NCI-H1694 treated with DMSO at 0.1 percent for 48 hours (cell line): Measurements from ENCODE around the gene FADS2.

ENCODE experiments used
- DNase-seq: peaks from one replicate; lab custom pipeline; 2025; lab: John Stamatoyannopoulos, UW

The FADS2 gene

GRCh38 chr11:61795876-61796526, 32.1 kb upstream of the FADS2 start:
- DNase-seq = no peak

- DNase-seq = peak; percentile 53
Measured at GRCh38 chr11:61797263-61797944, 30.7 kb upstream of the FADS2 start.

- DNase-seq = no peak
Measured at GRCh38 chr11:61799665-61800284, 28.3 kb upstream of the FADS2 start.

DNA sequence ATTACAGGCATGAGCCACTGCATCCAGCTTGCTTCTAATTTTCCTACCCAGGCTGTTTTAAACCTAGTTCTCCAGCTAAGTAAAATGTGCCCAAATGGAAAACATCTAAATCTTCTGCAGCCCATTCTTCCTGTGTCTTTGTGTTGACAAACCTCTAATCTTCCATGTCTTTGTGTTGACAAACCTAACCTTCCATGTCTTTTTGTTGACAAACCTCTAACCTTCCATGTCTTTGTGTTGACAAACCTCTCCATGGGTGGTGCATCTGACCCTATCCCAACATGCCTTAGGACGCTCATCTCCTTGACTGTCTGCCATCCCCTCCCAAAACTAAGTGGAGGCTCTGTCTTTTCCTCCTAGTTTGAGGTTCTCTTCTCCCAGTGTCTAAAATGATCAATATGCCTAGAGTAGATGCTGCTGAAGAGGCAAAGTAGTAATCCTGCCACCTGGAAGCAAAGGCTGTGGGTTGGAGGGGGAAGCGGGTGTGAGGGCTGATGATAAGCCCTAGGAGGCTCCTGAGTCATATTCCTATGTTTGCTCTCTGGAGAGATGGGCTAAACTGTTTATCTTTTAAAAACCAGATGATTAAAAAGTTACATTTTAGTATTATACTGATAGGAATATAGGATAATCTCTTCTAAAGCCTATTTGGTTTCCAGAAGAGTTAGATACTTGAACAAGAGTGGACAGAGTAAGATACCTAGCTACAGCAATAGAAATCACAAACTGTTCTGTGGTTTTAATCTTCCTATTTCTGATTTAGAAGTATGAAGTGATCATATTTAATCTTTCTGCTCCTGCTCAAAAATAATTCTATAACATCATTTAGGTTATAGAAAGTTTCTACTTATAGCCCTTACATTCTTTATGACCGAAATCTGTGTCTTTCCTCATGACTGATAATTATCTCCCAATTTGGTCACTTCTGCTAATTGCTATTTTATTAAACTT, 27.5 kb upstream of the FADS2 start:
- no peak for DNase-seq

DNA sequence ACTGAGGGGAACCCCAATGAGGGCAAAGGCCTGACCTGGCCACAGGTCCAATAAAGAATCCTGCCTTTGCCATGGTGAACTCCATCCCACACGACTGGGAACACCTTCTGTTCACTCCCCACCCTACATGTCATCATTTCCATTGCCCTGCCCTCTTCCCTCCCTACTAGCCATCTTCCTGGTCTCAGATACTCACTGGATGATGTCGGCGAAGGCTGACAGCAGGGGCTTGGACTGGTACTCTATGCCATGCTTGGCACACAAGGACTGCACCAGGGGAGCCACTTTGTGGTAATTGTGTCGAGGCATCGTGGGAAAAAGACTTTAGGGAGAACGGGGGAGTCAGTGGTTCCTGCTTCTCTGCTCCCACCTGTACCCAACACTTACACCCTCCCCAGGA, 25.5 kb upstream of the FADS2 start:
- DNase-seq = no peak

DNA sequence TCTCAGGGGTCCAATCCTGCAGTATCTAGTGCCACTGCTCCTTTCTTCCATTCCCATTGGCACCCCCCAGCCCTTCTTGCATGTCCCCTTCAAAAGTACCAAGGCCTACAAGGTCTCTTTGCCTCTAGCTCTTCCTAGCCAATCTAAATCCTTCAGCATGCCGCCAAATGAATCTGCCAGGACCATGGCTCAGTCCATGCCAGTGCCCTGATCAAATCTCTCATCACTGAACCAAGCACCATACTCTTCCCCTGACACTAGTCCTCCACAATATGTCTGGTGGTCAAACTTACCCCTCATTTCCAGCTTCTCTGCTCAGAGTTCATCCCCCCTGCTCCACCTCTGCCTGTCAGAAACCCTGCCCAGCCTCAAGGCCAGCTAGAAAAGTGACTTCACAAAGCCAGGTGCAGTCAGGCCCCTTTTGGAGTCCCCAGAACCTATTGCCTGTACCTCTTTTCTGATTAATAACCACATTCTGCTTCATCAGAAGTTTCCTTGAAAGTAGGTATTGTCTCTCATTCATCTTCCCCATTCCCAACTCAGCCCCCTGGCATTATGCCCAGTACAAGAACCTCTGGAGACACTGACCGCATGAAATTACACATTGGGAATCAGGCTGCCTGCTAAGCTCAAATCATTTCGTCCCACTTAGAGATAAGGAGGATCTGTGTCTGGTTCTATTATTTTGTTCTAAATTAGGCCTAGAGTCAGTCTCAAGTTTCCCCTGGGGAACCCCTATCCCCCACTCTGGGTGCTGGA, 24.0 kb upstream of the FADS2 start:
- DNase-seq = no peak

- DNase-seq = no peak
Measured at GRCh38 chr11:61805146-61805545, 23.0 kb upstream of the FADS2 start.

GRCh38 chr11:61806785-61807184, 21.3 kb upstream of the FADS2 start:
- DNase-seq = no peak

DNA sequence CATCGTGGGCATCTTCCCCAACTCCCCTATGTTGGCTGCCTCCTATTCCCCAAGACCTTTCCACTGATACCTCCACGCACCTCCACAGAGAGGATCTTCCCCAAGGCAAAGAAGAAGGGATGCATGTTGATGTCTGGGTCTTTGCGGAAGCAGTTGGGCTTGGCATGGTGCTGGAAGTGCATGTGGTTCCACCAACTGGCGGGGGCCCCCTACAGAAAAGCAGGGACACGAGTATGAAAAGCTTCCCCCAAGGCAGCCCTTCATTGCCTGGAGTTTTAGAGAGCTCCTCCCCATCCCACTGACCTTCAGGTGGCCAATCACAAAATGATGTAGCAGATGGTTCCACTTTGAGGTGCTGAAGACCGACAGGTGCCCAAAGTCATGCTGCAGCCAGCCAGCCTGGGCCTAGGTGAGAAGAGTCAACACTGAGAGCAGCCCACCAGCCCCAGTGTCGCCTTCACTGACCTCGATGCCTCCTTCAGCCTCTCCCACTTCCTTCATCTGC, 17.4 kb upstream of the FADS2 start:
- DNase-seq = no peak

GRCh38 chr11:61811831-61812230, 16.3 kb upstream of the FADS2 start:
- DNase-seq = no peak

DNA sequence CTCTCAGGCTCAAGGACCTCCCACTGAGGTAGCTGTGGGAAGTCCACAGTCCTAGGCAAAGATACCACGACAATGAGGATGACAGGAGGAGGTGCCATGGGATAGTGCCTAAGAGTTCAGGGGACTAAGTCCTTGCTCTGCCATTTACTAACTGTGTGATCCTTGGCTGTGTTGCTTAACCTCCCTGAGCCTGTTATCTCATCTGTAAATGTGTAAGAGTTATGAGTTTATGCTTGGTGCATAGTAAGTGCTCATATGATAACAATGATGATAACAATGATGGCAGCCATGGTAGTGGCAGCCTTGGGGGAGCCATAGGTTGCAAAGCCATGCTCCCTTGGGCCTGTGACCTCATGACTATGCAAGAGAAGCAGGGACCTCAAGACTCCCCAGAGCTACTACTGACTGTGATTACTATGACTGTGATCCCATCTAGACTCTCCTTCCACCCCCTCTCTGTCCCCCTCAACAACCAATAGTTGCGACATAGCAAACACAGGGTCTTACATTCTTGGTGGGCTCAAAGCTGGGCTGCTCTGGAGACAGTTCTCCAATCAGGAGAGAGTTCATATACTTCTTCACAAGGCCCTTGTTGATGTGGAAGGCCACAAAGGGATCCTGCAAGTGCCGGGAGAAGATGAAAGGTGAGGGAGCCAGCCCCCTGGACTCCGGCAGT, 15.2 kb upstream of the FADS2 start:
- DNase-seq = no peak

DNA sequence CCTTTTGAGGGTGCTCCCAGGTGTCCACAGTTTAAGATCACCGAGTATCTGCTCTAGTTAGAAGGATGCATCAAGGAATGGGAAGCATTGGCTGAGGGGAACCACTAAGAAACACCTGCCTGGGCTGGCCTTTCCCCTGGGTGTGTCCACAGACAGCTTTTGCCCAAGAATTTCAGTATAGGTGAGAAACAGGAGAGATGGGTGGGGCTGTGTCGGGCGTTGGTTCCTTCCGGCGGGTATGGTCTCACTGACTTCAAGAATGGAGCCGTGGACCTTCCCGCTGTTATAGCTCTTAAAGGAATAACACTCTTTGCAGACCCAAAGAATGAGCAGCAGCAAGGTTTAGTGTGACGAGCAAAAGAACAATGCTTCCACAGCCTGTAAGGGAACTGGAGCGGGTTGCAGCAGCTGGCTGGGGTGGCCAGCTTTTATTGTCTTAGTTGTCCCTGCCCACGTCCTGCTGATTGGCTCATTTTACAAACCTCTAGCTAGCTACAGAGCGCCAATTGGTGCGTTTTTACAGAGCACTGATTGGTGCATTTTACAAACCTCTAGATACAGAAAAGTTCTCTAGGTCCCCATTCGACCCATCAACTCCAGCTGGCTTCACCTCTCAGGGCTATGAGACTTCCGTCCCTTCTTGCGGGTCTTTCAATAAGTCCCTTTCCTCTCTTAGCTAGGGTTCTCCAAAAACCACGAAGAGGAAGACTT, 13.7 kb upstream of the FADS2 start:
- DNase-seq = no peak

- DNase-seq = peak; percentile 46
Measured at GRCh38 chr11:61814958-61815789, 12.9 kb upstream of the FADS2 start.

DNA sequence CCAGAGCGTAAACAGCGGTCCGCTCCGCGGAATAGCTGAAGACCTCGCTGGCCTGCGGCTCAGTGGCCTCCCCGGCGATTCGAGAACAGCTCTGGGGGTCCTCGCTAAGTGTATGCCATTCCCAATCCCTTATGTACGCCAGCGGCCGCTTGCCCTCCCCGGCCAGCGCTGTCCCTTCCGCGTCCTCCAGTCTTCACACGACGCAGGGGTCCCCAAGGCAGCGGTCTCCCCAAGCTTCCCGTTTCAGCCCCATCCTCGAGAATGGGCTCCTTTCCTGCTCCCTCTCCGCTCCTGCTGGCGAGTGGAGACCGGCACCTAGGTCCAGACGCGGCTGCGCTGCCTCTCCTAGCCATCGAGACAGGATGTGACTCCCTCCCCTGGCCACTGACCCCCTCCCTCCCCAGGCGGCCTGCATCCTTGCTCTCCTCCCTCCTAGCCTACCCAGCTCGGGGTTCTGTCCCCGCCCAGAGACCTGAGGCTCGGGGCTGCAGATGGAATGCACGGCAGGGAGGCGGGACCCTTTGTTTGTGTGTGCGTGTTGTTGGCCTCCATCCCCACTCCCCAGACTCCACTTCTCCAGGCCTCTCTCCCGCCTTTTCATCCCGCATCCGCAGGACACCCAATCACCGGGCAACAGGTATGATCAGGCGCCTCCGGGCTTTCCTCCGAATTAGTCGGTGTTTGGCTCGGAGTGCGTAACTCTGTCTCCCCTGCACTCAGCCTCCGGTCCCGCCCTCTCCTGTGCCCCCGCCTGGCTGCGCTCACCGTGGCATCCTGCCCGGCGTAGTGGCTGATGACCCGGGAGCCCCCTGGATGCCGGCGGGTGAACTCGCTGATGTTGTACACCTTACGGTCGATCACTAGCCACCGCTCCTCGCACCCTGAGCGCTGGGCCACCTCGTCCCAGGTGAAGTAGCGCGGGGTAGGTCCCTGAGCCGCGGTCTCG, 12.0 kb upstream of the FADS2 start:
- peak; percentile 28 for DNase-seq

- DNase-seq = peak; percentile 93
Measured at GRCh38 chr11:61816736-61817455, 11.2 kb upstream of the FADS2 start, which contains the start of gene FADS1. Gene FADS1, minus strand, starts transcription at chr11:61817003. Its CDS starts 74 bp downstream, at chr11:61816929.

DNA sequence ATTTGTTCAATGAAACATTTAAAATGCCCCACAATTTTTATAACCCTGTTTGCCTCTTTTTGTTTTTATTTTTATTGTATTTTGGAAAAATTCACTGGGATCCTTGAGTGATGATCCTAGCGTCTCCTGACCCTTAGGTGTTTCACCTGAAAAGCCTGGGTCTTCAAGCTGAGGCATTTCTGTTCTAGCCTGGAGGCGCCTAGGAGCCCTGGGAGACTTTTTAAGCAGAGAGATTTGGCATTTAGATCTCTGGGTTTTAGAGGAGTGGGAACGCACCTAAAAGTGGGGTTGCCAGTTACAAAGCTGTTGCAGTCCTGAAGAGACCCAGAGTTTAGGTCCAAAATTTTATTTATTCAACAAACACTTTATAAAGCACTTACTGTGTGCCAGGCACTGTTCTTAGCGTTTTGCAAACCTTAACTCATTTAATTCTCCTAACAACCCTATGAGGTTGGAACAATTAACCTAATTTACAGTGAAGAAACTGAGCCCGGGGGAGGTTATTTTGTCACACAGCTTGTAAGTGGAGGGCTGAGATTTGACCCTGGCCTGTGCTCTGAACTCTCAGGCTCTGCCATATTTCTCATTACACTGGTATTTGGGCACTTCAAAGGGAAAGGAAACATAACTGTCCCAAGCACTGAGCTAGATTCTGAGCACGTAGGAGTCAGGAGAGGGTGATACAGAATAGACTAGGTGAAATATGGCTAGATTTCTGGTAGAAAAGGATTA, 10.5 kb upstream of the FADS2 start:
- DNase-seq = no peak

GRCh38 chr11:61820174-61820573, 7.9 kb upstream of the FADS2 start:
- no peak for DNase-seq
